H1 (cell line): ENCODE results near the gene TGOLN2. TPM values are rescaled to one million over a fixed set of nuclear protein-coding genes. Genes with fewer than 3 reads are reported as not detected.

Experiments
- CTCF ChIA-PET: fragments of 300-600 bp; sonication (Branson Sonifier 250); formaldehyde crosslinking; loops from one replicate; lab custom pipeline; 2021; ENCODE audit not compliant: partially characterized antibody; lab: Charles Lee
- POLR2A ChIA-PET: fragments of 300-600 bp; sonication (Branson Sonifier 250); formaldehyde crosslinking; loops from one replicate; lab custom pipeline; 2021; ENCODE audit warnings: inconsistent platforms; ENCODE audit not compliant: partially characterized antibody; lab: Charles Lee
- DNase-seq, 2 experiments: peaks; one replicate each; pipeline versions ENCODE4 v3.0.0 to v3.0.0-alpha.2; 2010 to 2022; ENCODE audit warnings: low spot score in 2 of 2, low read depth in 1 of 2, mixed read lengths in 1 of 2
- FAIRE-seq: peaks from 2 replicates; lab custom pipeline; 2011; peaks lifted over from hg19 to GRCh38; lab: Jason Lieb, UNC
- H2AFZ ChIP-seq: 2 replicates; pipeline ENCODE4 v1.8.1; 2012; ENCODE audit warnings: low read length, inconsistent platforms
- H2AK5ac ChIP-seq: 2 replicates; pipeline ENCODE4 v1.6.1; 2013; ENCODE audit warnings: low read depth, low read length
- H2BK120ac ChIP-seq: replicated peaks from 2 replicates; pipeline ENCODE3; 2013; ENCODE audit warnings: low read depth, low read length, inconsistent platforms
- H2BK12ac ChIP-seq: 2 replicates; pipeline ENCODE4 v1.6.1; 2013; ENCODE audit warnings: low read depth, low read length
- H2BK15ac ChIP-seq: 2 replicates; pipeline ENCODE4 v1.6.1; 2013; ENCODE audit warnings: low read length
- H2BK20ac ChIP-seq: 2 replicates; pipeline ENCODE4 v1.6.1; 2013; ENCODE audit warnings: low read length
- H2BK5ac ChIP-seq: 2 replicates; pipeline ENCODE4 v1.6.1; 2013; ENCODE audit warnings: low read depth, low read length
- H3K14ac ChIP-seq: 2 replicates; pipeline ENCODE4 v1.6.1; 2013; ENCODE audit warnings: inconsistent platforms; ENCODE audit not compliant: insufficient read length
- H3K18ac ChIP-seq: 2 replicates; pipeline ENCODE4 v1.6.1; 2013; ENCODE audit warnings: low read length; ENCODE audit errors: extremely low read depth
- H3K23ac ChIP-seq: 2 replicates; pipeline ENCODE4 v1.6.1; 2013; ENCODE audit warnings: inconsistent platforms; ENCODE audit not compliant: insufficient read length
- H3K23me2 ChIP-seq: 2 replicates; pipeline ENCODE4 v1.6.1; 2013; ENCODE audit warnings: low read depth, low read length
- H3K27ac ChIP-seq: 2 replicates; pipeline ENCODE4 v1.6.1; 2011; ENCODE audit warnings: low read depth, low read length, inconsistent platforms
- H3K27me3 ChIP-seq, 4 experiments: replicated peaks in 1 of 4; 1 replicate in 1 of 4; 2 replicates in 3 of 4; pipeline versions ENCODE4 v1.6.1 to v1.8.1; 2011 to 2013; ENCODE audit warnings: low read length in 3 of 4, mild to moderate bottlenecking in 3 of 4, inconsistent platforms in 2 of 4, mixed read lengths in 2 of 4, moderate library complexity in 1 of 4; ENCODE audit not compliant: control insufficient read depth in 3 of 4, insufficient read depth in 3 of 4; ENCODE audit errors: extremely low read depth in 1 of 4
- H3K36me3 ChIP-seq, 4 experiments: 2 replicates each; pipeline versions ENCODE4 v1.6.1 to v1.8.1; 2011 to 2013; ENCODE audit warnings: mild to moderate bottlenecking in 4 of 4, low read length in 3 of 4, moderate library complexity in 2 of 4, control low read depth in 1 of 4, inconsistent platforms in 1 of 4; ENCODE audit not compliant: insufficient read depth in 4 of 4, control insufficient read depth in 2 of 4
- H3K4ac ChIP-seq: replicated peaks from 2 replicates; pipeline ENCODE3; 2013; ENCODE audit warnings: low read length, low read depth, mixed read lengths, inconsistent platforms; ENCODE audit not compliant: insufficient read length
- H3K4me1 ChIP-seq, 4 experiments: replicated peaks in 1 of 4; 1 replicate in 1 of 4; 2 replicates in 3 of 4; pipeline versions ENCODE4 v1.6.1 to v1.8.1; 2011 to 2013; ENCODE audit warnings: low read length in 3 of 4, inconsistent platforms in 2 of 4, mixed read lengths in 1 of 4; ENCODE audit not compliant: insufficient read depth in 4 of 4, control insufficient read depth in 3 of 4
- H3K4me2 ChIP-seq, 2 experiments: 2 replicates each; pipeline versions ENCODE4 v1.6.1 to v1.8.1; 2011 to 2013; ENCODE audit warnings: low read depth in 2 of 2, low read length in 2 of 2, control low read depth in 1 of 2, inconsistent platforms in 1 of 2, mild to moderate bottlenecking in 1 of 2; ENCODE audit not compliant: insufficient read depth in 1 of 2
- H3K4me3 ChIP-seq, 4 experiments: fragments of 200-600, 300-600 bp in 1 of 4; sonication (generic), shearing (Covaris generic), sonication (Bioruptor Twin) in 1 of 4; 2 replicates each; pipeline versions ENCODE4 v1.5.1 to v1.8.1; 2011 to 2016; ENCODE audit warnings: low read length in 4 of 4, low read depth in 3 of 4, control low read depth in 2 of 4, inconsistent platforms in 2 of 4, mild to moderate bottlenecking in 2 of 4, mixed read lengths in 1 of 4, moderate library complexity in 1 of 4; ENCODE audit not compliant: insufficient read depth in 2 of 4; ENCODE audit errors: extremely low read depth in 1 of 4
- H3K56ac ChIP-seq: replicated peaks from 2 replicates; pipeline ENCODE3; 2013; ENCODE audit warnings: low read depth, mild to moderate bottlenecking, mixed read lengths, low read length, inconsistent platforms; ENCODE audit not compliant: insufficient read length
- H3K79me1 ChIP-seq: 2 replicates; pipeline ENCODE4 v1.6.1; 2013; ENCODE audit warnings: low read depth, low read length, control low read depth
- H3K79me2 ChIP-seq, 2 experiments: 2 replicates each; pipeline versions ENCODE4 v1.6.1 to v1.8.1; 2012 to 2013; ENCODE audit warnings: low read length in 2 of 2, mild to moderate bottlenecking in 2 of 2, inconsistent platforms in 1 of 2; ENCODE audit not compliant: insufficient read depth in 2 of 2, control insufficient read depth in 1 of 2
- H3K9ac ChIP-seq, 4 experiments: replicated peaks in 1 of 4; 1 replicate in 1 of 4; 2 replicates in 3 of 4; pipeline versions ENCODE4 v1.6.1 to v1.8.1; 2011 to 2013; ENCODE audit warnings: low read depth in 3 of 4, low read length in 3 of 4, control low read depth in 2 of 4, mild to moderate bottlenecking in 2 of 4, moderate library complexity in 2 of 4, inconsistent platforms in 1 of 4; ENCODE audit errors: extremely low read depth in 1 of 4
- H3K9me3 ChIP-seq, 2 experiments: 2 replicates each; pipeline versions ENCODE4 v1.6.1 to v1.8.1; 2012 to 2013; ENCODE audit warnings: mild to moderate bottlenecking in 2 of 2, moderate library complexity in 2 of 2, control low read depth in 1 of 2, inconsistent platforms in 1 of 2, low read depth in 1 of 2, low read length in 1 of 2, mixed read lengths in 1 of 2; ENCODE audit not compliant: insufficient read depth in 2 of 2
- H4K20me1 ChIP-seq, 2 experiments: replicated peaks in 1 of 2; 2 replicates each; pipeline versions ENCODE3 to v1.8.1; 2011 to 2013; ENCODE audit warnings: inconsistent platforms in 2 of 2, low read length in 2 of 2, mild to moderate bottlenecking in 1 of 2; ENCODE audit not compliant: insufficient read depth in 2 of 2, control insufficient read depth in 1 of 2
- H4K5ac ChIP-seq: 2 replicates; pipeline ENCODE4 v1.6.1; 2013; ENCODE audit warnings: low read length, low read depth, mixed read lengths, inconsistent platforms; ENCODE audit not compliant: insufficient read length
- H4K8ac ChIP-seq: 2 replicates; pipeline ENCODE4 v1.8.0; 2013; ENCODE audit warnings: mild to moderate bottlenecking, moderate library complexity, low read length, inconsistent platforms; ENCODE audit not compliant: insufficient read depth; ENCODE audit errors: extremely low read depth
- H4K91ac ChIP-seq: replicated peaks from 2 replicates; pipeline ENCODE3; 2013; ENCODE audit warnings: low read length, mixed read lengths, inconsistent platforms; ENCODE audit not compliant: insufficient read length
- JUND ChIP-seq: IDR thresholded peaks from 2 replicates; pipeline ENCODE4 v1.6.1; 2011; ENCODE audit warnings: mild to moderate bottlenecking, improper control_type of control experiment, low read length
- WGBS, 2 experiments: shearing (Covaris generic) in 1 of 2; methylation state at CpG; one replicate each; pipeline versions ENCODE4 v1.1.6 to v1.1.7; 2013 to 2015; ENCODE audit warnings: low lambda C conversion rate in 2 of 2, mixed read lengths in 2 of 2, inconsistent platforms in 1 of 2, low coverage in 1 of 2, missing lambda C conversion rate in 1 of 2; ENCODE audit not compliant: insufficient replicate concordance in 2 of 2, insufficient coverage in 1 of 2, insufficient read length in 1 of 2; ENCODE audit errors: extremely low coverage in 1 of 2, missing lambda C conversion rate in 1 of 2; 5-methylcytosine and 5-hydroxymethylcytosine counted together
- polyA plus RNA-seq, 7 experiments: library from polyadenylated mRNA; depleted of rRNA in 3 of 7; stranded (reverse) in 5 of 7; unstranded in 2 of 7; fragments of >200 nt in 5 of 7; fragments of 200-250 nt in 2 of 7; gene quantifications; 1 replicate in 5 of 7; 2 replicates in 1 of 7; 4 replicates in 1 of 7; pipeline versions ENCODE4 v1.2.1 to v1.2.3, GENCODE V29; 2011 to 2013; ENCODE audit warnings: missing spikeins in 2 of 7, mixed read lengths in 2 of 7
- total RNA-seq: library from RNA; stranded (reverse); fragmentation: NEBNext Ultra II Directional; extraction: Animal tissue kit (Norgen Biotek cat#: 25700); gene quantifications from 2 replicates; pipeline ENCODE4 v1.2.1, GENCODE V29; 2021

TGOLN2 gene
- total and polyA plus RNA-seq, 2 of the 8 experiments (the other 6 are each of a cell fraction or from before 2014, with no cell fraction given), result 33.9 to 38.9 TPM

GRCh38 chr2:85323351-85323987, 4.3 kb downstream of the TGOLN2 start:
- H4K20me1 ChIP-seq, result peaks cover 2 to 13% of the 10 kb centered on the region in 2 experiments
- TF ChIP-seq JUND, result no peak
- no peak overlapping the region for H3K56ac ChIP-seq
- H3K23ac ChIP-seq, result no peak overlapping the region
- H3K79me2 ChIP-seq, result peaks cover 9 to 24% of the 10 kb centered on the region in 2 experiments
- H3K18ac ChIP-seq, result no peak overlapping the region
- no peak overlapping the region for H4K5ac ChIP-seq
- H3K9ac ChIP-seq, result no peak overlapping the region
- no peak overlapping the region for H2BK12ac ChIP-seq
- no peak overlapping the region for H3K4me3 ChIP-seq
- no peak overlapping the region for H2BK5ac ChIP-seq
- H2BK120ac ChIP-seq, result no peak overlapping the region
- no peaks in the 10 kb centered on the region; a peak in 1 of 7 replicates for H3K27me3 ChIP-seq
- WGBS, 2 experiments, result 93% methylated on average over 9 of the region's 9 CpGs; no CpG with 5 or more reads in 1 of the 2 experiments
- ChIA-PET POLR2A (interaction anchor here (1.2 to 6.2 kb wide), 3 partner anchors 7 to 223 kb away, joined by 4 to 70 read pairs (median 4); partner anchors contain the start of genes ELMOD3 and RETSAT), CTCF (interaction anchor here (0.7 to 1.2 kb wide), 4 partner anchors 10 to 256 kb away, joined by 3 to 6 read pairs (median 4); no protein-coding TSS in a partner anchor)
- no peak overlapping the region for H3K14ac ChIP-seq
- peaks cover 17% of the 10 kb centered on the region for H3K23me2 ChIP-seq
- H3K9me3 ChIP-seq, result no peaks in the 10 kb centered on the region
- H3K27ac ChIP-seq, result no peak overlapping the region
- no peak overlapping the region for H2AK5ac ChIP-seq
- H4K8ac ChIP-seq, result no peak overlapping the region; the same call in 1 of the 2 replicates
- DNase-seq, result no peak
- no peak overlapping the region for H3K4ac ChIP-seq
- H2AFZ ChIP-seq, result no peak overlapping the region
- no peak overlapping the region for H4K91ac ChIP-seq
- no peak overlapping the region for H2BK15ac ChIP-seq
- peaks cover 17% of the 10 kb centered on the region for H3K79me1 ChIP-seq
- no peak overlapping the region for H3K4me2 ChIP-seq
- FAIRE-seq, result no peak
- H3K36me3 ChIP-seq, result peaks cover 18 to 46% (median 31%) of the 10 kb centered on the region in 4 experiments
- no peak overlapping the region for H2BK20ac ChIP-seq
- peaks cover 0 to 13% (median 5%) of the 10 kb centered on the region in 4 experiments; a peak in 6 of 7 replicates for H3K4me1 ChIP-seq
